ENCODE results near the gene ZFAND6.

DNA sequence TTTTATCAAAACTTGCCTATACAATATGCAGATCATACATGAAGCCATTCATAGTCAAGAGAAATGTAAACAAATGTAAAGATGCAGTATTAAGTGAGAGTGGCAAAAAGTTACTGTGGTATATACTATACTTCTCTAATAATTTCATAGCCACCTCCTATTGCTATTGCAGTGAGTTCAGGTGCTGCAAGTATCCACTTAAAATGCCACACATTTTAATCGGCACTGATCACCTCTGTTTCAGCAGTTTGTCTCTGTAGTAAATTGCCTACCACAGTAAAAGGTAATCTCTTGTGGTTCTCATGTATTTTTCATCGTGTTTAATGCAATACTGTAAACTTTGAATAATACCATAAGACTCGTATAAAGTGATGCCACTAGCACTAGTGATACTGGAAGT is 72.9 kb downstream of the ZFAND6 start:
- TF ChIP-seq CTCF (IDR thresholded peaks at IDR 0.05) = no peak
- no peak for TF ChIP-seq ZFX (IDR thresholded peaks at IDR 0.05; ENCODE audit: borderline replicate concordance)
